GM18520 (cell line): ENCODE data around the gene ARHGEF35.
"Not testable (repeated sequence)": the region's sequence is repeated elsewhere in the genome, so short reads cannot be mapped to it uniquely, and the experiment has no call there.

Experiments
- ATAC-seq: cut with Tn5 transposase; IDR thresholded peaks from one replicate; pipeline ENCODE4 v1.9.1; 2021; ENCODE audit not compliant: unreplicated experiment

Gene ARHGEF35

DNA sequence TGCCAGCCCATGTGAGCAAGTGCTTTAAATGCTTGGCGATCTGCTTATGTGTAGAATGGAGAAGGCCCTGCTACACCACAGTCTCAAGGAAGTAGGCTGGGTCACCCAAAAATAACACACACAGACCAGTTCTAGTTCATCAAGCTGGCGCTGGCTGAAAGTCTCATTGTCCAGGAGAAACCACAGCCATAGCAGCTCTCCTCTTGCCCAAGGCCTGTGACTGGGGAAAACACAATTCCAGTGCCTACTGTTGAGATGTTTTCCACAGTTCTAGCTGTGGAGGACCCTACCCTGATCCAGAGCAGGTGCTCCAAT is 16.5 kb downstream of the ARHGEF35 start:
- ATAC-seq = not testable (repeated sequence)

DNA sequence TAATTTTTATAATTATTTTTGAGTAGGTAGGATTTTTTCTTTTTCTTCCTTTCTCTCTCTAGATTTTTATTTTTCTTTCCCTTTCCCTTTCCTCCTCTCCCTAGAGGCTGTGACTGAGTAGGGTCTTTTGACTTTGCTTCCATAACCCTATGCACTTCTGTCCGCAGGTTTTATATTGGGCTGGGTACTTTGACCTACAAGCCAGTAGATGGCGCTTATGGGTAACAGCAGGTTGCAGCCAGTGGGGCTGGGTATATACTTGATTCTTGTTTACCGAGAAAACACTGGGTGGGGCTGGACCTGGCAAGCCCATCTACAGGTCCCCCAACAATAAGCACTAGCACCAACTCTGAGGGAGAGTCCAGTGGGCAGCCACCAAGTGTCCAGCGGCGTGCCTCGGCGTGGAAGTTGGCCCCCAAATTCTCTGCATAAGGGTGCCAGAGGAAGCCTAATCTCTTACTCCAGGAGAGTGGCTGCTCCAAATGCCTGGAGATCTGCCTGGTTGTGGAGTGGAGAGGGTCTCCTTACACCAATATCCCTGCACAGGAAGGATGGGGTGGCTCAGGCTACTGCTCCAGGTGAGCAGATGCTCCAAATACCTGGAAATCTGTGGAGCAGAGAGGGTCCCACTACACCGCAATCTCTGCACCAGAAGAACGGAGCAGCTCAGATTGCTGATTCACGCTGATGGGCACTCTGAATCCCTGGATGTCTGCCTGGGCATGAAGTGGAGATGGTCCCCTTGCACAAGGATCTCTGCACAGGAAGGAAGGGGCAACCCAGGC is 17.1 kb downstream of the ARHGEF35 start:
- ATAC-seq = peak; percentile 83

DNA sequence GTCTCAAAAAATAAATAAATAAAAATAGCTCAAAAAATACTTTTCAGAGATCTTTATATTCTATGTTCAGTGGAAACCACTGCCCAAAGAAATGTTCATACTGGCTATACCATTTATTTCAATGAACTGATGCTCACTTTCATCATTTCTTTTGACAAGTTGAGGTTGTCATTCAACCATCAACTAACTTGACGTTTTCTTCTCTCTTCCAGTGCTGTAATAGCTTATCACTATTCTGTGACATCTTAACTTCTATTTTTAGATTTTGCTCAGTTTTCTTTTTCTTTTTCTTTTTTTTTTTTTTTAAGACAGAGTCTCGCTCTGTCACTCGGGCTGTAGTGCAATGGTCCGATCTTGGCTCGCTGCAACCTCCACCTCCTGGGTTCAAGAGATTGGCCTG is 21.0 kb downstream of the ARHGEF35 start:
- ATAC-seq = no peak

DNA sequence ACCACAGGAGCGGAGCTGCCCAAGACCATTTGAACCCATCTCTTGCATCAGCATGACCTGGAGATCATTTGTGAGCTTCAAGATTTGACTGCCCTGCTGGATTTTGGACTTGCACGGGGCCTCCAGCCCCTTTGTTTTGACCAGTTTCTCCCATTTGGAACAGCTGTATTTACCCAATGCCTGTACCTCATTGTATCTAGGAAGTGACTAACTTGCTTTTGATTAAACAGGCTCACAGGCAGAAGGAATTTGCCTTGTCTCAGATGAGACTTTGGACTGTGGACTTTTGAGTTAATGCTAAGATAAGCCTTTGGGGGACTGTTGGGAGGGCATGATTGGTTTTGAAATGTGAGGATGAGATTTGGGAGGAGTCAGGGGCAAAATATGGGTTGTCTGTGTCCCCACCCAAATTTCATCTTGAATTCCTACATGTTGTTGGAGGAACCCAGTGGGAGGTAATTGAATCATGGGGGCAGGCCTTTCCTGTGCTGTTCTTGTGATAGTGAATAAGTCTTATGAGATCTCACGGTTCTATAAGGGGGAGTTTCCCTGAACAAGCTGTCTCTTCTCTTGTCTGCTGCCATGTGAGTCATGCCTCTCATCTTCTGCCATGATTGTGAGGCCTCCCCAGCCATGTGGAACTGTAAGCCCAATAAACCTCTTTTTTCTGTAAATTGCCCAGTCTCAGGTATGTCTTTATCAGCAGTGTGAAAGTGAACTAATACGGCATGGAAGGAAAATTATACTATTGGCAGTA is 23.9 kb downstream of the ARHGEF35 start:
- ATAC-seq = not testable (repeated sequence)

DNA sequence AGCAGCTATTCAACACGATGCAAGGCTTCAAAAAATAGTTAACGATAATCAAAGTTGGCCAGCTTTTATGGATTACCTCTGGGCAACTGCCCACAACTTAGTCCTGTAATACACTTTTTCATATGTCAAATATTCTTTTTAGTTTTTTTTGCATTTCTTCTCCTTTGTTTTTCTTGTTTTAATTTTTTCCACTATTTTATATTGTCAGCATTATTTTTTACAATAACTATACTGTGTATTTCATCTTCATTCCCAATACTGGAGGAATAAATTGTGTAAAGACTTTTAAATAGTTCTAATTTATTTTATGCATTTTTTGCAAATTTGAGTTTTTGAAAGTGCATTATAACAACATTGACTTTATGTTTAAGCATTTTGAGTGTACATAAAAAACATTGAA is 30.8 kb downstream of the ARHGEF35 start:
- no peak for ATAC-seq

DNA sequence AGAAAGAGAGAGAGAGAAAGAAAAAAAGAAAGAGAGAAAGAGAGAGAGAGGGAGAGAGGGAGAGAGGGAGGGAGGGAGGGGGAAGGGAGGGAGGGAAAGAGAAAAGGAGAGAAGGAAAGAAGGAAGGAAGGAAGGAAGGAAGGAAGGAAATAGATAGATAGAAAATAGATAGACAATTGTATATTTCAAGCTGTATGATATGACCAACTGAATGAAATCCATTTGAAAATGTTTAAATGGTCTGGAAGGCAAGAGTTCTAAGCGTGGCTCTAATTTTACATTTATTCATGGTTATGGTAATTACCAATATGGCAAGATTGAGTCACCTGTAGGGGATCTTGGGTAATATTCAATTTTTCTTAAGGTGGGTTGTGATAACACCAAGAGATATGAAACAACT is 36.8 kb downstream of the ARHGEF35 start:
- ATAC-seq = no peak

DNA sequence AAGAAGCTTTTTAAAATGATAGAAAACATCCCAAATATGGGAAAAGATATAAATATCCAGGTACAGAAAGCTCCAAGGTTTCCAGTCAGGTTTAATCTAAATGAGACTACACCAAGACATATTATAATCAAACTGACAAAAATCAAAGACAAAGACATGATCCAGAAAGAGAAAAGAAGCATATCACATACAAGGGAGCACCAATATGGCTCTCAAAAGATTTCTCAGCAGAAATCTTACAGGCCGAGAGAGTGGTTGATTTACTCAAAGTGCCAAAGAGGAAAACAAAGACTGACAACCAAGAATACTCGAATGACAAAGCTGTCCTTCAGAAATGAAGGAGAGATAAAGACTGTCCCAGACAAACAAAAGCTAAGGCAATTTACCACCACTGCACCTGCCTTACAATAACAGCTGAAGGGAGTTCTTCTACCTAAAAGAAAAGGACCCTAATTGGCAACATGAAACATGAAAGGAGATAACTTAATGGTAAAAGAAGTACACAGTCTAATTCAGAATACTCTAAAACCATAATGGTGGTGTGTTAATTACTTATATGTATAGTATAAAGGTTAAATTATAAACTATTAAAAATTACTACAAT is 47.3 kb downstream of the ARHGEF35 start:
- ATAC-seq = no peak

DNA sequence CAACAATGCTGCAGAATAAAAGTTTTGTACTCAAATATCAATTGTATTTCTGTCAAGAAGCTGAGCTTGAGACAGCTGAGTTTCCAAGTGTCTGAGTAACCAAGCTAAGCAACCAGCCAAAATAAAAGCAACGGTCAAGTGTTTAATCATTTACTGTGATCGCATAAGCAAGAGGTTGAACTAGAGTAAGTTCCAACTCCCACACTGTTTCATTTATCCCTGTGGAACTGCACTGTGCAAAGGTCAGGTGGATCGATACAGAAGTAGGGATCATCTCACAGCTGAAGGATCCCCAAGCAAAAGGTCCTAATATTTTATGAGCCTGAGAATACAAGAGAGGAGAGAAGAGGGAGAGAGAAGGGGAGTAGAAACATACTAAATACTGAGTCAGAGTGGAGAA is 51.2 kb downstream of the ARHGEF35 start:
- no peak for ATAC-seq

DNA sequence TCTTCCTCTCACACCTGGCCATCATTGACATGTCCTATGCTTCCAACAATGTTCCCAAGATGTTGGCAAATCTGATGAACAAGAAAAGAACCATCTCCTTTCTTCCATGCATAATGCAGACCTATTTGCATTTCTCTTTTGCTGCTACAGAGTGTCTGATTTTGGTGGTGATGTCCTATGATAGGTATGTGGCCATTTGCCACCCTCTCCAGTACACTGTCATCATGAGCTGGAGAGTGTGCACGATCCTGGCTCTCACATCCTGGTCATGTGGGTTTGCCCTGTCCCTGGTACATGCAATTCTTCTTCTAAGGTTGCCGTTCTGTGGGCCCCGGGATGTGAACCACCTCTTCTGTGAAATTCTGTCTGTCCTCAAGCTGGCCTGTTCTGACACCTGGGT is 53.4 kb downstream of the ARHGEF35 start:
- ATAC-seq = no peak

DNA sequence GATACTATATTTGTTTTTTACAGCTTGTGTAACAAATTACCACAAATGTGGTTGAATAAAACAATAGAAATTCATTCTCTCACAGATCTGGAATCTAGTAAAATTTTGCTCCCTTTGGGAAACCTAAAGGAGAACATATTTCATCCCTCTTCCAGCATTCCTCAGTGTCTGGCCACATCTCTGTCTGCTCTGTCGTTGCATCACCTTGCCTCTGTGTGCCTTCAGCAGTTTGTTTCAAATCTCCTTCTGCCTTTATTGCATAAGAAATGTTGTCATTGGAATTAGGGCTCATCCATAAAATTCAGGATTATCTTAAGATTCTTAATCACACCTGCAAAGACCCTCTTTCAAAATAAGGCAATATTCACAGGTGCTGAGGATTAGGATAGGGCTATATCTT is 58.1 kb downstream of the ARHGEF35 start:
- ATAC-seq = no peak
